Measurements from ENCODE around the gene SULT1E1. TPM values are rescaled to one million over a fixed set of nuclear protein-coding genes. Genes with fewer than 3 reads are reported as not detected.

Gene SULT1E1
- total RNA-seq = not detected

- no peak within 1 kb of the TSS for H3K4me3 ChIP-seq (ENCODE audit: low read length)
- H3K9me3 ChIP-seq (ENCODE audit: low read depth, low read length) = no peaks in the 10 kb centered on the region
- H3K4me1 ChIP-seq (ENCODE audit: insufficient read depth, low read length) = no peaks in the 10 kb centered on the region
- no peaks in the 10 kb centered on the region for H3K27me3 ChIP-seq (ENCODE audit: insufficient read depth, low read length)
Observed at GRCh38 chr4:69860052-69860451, at the start of gene SULT1E1. SULT1E1 (minus strand) TSS chr4:69860145; CDS start chr4:69857644, 2,501 bp downstream.

DNA sequence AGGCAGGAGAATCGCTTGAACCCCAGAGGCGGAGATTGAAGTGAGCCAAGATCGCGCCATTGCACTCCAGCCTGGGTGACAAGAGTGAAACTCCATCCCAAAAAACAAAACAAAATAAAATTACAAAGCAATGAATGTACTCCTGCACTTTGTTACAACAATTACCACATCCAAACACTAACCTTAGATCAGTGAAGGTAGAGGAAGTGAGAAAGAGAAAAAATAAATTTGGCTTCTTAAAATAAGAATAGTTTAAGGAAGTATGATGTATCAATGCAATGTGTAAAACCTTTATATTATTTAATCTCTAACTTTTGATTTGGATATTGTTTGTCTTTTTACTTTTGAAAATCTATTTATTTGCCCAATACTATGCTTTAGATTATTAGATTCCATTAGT lies 49.2 kb upstream of the SULT1E1 start:
- no peaks in the 10 kb centered on the region for H3K4me1 ChIP-seq (ENCODE audit: insufficient read depth, low read length)
- no peaks in the 10 kb centered on the region for H3K27me3 ChIP-seq (ENCODE audit: insufficient read depth, low read length)
- no peaks in the 10 kb centered on the region for H3K9me3 ChIP-seq (ENCODE audit: low read depth, low read length)
- no peak overlapping the region for H3K4me3 ChIP-seq (ENCODE audit: low read length)

DNA sequence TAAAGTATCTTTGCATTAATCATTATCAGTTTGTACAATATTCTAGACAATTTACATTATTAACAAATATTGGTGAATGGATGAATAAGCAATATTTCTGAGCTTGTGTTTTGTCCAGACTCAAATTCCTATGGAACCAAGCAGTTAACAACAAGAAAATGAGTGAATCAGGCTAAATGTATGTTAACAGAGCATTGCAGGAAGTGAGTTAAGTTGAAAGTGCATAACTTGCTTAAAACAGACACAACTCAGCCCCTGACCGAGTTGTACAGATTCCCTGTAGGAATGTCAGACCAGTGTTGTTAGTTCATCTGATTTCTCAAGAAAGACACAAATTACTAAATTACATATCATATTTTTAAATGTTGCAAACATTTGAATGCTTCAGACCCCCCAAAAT lies 47.2 kb upstream of the SULT1E1 start:
- Histone ChIP-seq H3K9me3 (ENCODE audit: low read depth, low read length) (no peaks in the 10 kb centered on the region), H3K27me3 (ENCODE audit: insufficient read depth, low read length) (no peaks in the 10 kb centered on the region), H3K4me1 (ENCODE audit: insufficient read depth, low read length) (no peaks in the 10 kb centered on the region), H3K4me3 (ENCODE audit: low read length) (no peak overlapping the region)

- no peaks in the 10 kb centered on the region for H3K9me3 ChIP-seq (ENCODE audit: low read depth, low read length)
- no peak overlapping the region for H3K4me3 ChIP-seq (ENCODE audit: low read length)
- no peaks in the 10 kb centered on the region for H3K4me1 ChIP-seq (ENCODE audit: insufficient read depth, low read length)
- H3K27me3 ChIP-seq (ENCODE audit: insufficient read depth, low read length) = peaks cover 2% of the 10 kb centered on the region
Observed at GRCh38 chr4:69896530-69897116, 36.7 kb upstream of the SULT1E1 start.

GRCh38 chr4:69894721-69895120 lies 34.8 kb upstream of the SULT1E1 start:
- Histone ChIP-seq H3K9me3 (ENCODE audit: low read depth, low read length) (no peaks in the 10 kb centered on the region), H3K4me1 (ENCODE audit: insufficient read depth, low read length) (no peaks in the 10 kb centered on the region), H3K27me3 (ENCODE audit: insufficient read depth, low read length) (peaks cover 2% of the 10 kb centered on the region), H3K4me3 (ENCODE audit: low read length) (no peak overlapping the region)

DNA sequence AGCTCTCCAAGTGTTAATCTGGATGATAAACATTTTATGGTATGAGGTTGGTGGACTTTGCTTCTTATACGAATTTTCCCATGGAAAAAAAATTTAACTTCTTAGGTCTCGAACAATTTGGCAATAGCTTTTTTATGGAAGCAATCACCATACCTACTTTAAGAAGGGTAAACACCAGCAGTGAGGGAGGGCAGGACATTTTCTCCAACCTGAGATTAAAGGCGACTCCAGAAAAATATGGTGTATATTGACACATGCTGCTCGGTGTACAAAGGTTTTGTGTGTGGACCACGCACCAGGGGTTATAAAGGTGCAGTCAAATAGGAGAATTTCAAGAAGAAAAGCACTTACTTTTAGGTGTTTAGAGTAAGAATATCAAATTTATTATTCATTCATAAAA lies 34.2 kb upstream of the SULT1E1 start:
- no peak overlapping the region for H3K4me3 ChIP-seq (ENCODE audit: low read length)
- H3K4me1 ChIP-seq (ENCODE audit: insufficient read depth, low read length) = no peaks in the 10 kb centered on the region
- H3K9me3 ChIP-seq (ENCODE audit: low read depth, low read length) = no peaks in the 10 kb centered on the region
- peaks cover 2% of the 10 kb centered on the region for H3K27me3 ChIP-seq (ENCODE audit: insufficient read depth, low read length)

DNA sequence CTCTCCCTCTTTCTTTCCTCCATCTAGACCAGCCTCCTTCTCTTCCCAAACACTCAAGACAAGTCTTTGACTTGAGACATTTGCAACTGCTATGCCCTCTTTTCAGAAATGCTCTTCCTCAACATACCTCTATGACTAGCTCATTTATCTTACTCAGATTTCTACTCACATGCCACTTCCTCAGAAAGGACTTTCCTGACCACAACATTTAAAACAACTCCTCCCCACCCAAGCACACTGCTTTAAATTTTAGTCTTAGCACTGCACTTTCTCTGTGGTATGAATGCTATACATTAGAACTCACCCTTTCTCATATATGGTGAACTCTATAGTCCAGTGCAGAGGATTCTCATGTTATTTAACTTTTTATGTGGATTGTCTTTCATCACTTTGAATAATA lies 28.4 kb upstream of the SULT1E1 start:
- H3K9me3 ChIP-seq (ENCODE audit: low read depth, low read length) = no peaks in the 10 kb centered on the region
- no peak overlapping the region for H3K4me3 ChIP-seq (ENCODE audit: low read length)
- H3K27me3 ChIP-seq (ENCODE audit: insufficient read depth, low read length) = no peaks in the 10 kb centered on the region
- H3K4me1 ChIP-seq (ENCODE audit: insufficient read depth, low read length) = no peaks in the 10 kb centered on the region

DNA sequence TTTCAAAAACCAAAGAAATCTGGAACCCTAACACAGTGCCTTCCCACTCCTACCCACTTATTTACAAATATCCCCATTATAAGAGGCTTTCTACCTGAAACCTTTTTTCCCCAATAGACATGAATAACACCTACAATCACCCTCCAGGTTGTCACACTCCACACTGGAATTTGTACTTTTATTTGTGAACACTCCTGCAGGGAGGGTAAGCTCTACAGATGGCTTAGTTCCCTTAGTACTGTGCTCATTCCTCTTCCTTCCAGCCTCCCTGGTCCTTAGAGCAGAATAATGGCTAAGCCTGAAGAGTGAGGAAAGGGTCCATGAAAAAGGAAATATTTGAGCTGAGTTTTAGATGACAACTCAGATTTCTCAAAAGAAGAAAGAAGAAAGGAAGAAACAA lies 22.2 kb upstream of the SULT1E1 start:
- H3K4me1 ChIP-seq (ENCODE audit: insufficient read depth, low read length) = no peaks in the 10 kb centered on the region
- no peak overlapping the region for H3K4me3 ChIP-seq (ENCODE audit: low read length)
- no peaks in the 10 kb centered on the region for H3K27me3 ChIP-seq (ENCODE audit: insufficient read depth, low read length)
- H3K9me3 ChIP-seq (ENCODE audit: low read depth, low read length) = no peaks in the 10 kb centered on the region

DNA sequence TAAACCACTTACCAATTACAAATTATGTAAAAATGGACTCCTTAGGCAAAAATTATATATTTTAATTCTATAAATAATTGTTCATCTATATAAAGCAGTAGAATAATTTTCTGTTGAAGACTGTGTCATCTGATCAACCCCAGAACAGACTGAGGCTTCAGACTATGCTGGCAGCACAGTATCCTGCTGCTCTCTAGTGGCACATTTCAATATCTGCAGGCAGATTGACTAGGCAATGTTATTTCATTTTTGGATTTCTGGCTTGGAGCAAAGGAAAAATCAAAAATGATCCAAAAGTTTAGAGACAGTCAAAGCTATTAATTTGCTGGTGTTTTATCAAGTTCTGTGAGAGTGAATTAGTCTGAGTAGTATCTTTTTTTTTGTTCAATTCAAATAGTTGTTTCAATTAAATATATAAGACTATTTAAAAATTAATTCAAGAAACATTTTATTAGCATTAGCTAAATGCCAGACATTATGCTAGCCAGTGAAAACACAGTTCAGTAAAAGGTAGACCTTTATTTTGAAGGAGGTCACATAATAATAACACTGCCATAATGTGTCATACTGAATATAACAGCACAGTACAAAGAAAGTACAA lies 21.3 kb upstream of the SULT1E1 start:
- no peaks in the 10 kb centered on the region for H3K4me1 ChIP-seq (ENCODE audit: insufficient read depth, low read length)
- no peak overlapping the region for H3K4me3 ChIP-seq (ENCODE audit: low read length)
- no peaks in the 10 kb centered on the region for H3K27me3 ChIP-seq (ENCODE audit: insufficient read depth, low read length)

GRCh38 chr4:69878250-69878649 lies 18.3 kb upstream of the SULT1E1 start:
- Histone ChIP-seq H3K4me3 (ENCODE audit: low read length) (no peak overlapping the region), H3K27me3 (ENCODE audit: insufficient read depth, low read length) (no peaks in the 10 kb centered on the region), H3K4me1 (ENCODE audit: insufficient read depth, low read length) (no peaks in the 10 kb centered on the region), H3K9me3 (ENCODE audit: low read depth, low read length) (no peaks in the 10 kb centered on the region)

More for the DNA sequence above, 21.3 kb upstream of the SULT1E1 start:
- no peaks in the 10 kb centered on the region for H3K9me3 ChIP-seq (ENCODE audit: low read depth, low read length)

GRCh38 chr4:69877453-69877852 lies 17.5 kb upstream of the SULT1E1 start:
- Histone ChIP-seq H3K27me3 (ENCODE audit: insufficient read depth, low read length) (no peaks in the 10 kb centered on the region), H3K9me3 (ENCODE audit: low read depth, low read length) (no peaks in the 10 kb centered on the region), H3K4me1 (ENCODE audit: insufficient read depth, low read length) (no peaks in the 10 kb centered on the region), H3K4me3 (ENCODE audit: low read length) (no peak overlapping the region)

GRCh38 chr4:69876071-69876470 lies 16.1 kb upstream of the SULT1E1 start:
- H3K27me3 ChIP-seq (ENCODE audit: insufficient read depth, low read length) = no peaks in the 10 kb centered on the region
- H3K4me1 ChIP-seq (ENCODE audit: insufficient read depth, low read length) = no peaks in the 10 kb centered on the region
- no peak overlapping the region for H3K4me3 ChIP-seq (ENCODE audit: low read length)
- H3K9me3 ChIP-seq (ENCODE audit: low read depth, low read length) = no peaks in the 10 kb centered on the region

DNA sequence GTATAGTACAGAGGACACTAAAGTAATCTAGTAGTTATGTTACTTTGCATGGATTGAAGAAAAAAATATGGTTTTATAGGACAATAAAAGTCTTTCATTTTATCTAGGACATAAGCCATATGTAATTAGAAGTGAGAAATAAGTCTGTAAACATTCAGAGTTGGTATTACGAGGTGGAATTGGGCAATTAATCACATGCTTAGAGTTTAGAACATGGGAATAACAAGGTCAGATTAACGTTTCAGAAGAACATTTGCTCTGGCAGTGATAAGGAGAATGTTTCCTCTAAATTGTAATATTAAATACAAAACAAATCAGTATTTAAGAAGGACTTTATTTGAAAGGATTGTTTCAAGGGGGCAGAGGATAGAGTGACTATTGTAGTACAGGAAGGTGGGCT lies 15.6 kb upstream of the SULT1E1 start:
- Histone ChIP-seq H3K27me3 (ENCODE audit: insufficient read depth, low read length) (no peaks in the 10 kb centered on the region), H3K4me1 (ENCODE audit: insufficient read depth, low read length) (no peaks in the 10 kb centered on the region), H3K9me3 (ENCODE audit: low read depth, low read length) (no peaks in the 10 kb centered on the region), H3K4me3 (ENCODE audit: low read length) (no peak overlapping the region)

DNA sequence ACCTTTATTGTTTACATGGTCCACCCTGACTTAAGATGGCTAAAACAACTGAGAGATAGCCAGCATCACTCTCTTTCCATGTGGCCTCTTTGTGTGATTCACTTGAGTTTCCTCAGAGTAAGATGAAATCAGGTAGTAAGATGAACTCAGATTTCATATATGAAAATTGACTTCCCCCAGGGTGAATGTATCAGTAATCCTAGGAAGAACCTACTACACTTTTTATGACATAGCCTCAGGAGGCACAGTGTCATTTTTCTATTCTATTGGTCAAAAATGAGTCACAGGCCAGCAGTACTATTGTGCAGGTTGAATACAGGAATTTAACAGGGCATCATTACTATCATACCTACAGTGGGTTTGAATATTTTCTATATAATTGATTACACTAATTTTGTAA lies 14.6 kb upstream of the SULT1E1 start:
- H3K4me3 ChIP-seq (ENCODE audit: low read length) = no peak overlapping the region
- no peaks in the 10 kb centered on the region for H3K27me3 ChIP-seq (ENCODE audit: insufficient read depth, low read length)
- H3K9me3 ChIP-seq (ENCODE audit: low read depth, low read length) = no peaks in the 10 kb centered on the region
- no peaks in the 10 kb centered on the region for H3K4me1 ChIP-seq (ENCODE audit: insufficient read depth, low read length)

GRCh38 chr4:69861756-69862155 lies 1.8 kb upstream of the SULT1E1 start:
- H3K9me3 ChIP-seq (ENCODE audit: low read depth, low read length) = no peaks in the 10 kb centered on the region
- no peaks in the 10 kb centered on the region for H3K27me3 ChIP-seq (ENCODE audit: insufficient read depth, low read length)
- H3K4me1 ChIP-seq (ENCODE audit: insufficient read depth, low read length) = no peaks in the 10 kb centered on the region
- H3K4me3 ChIP-seq (ENCODE audit: low read length) = no peak overlapping the region
